Measurements from ENCODE around the gene PAPPA2. TPM values are rescaled to one million over a fixed set of nuclear protein-coding genes. Genes with fewer than 3 reads are reported as not detected.

Gene PAPPA2
- total RNA-seq, 1 experiment from 2014 or later: 0.81 TPM

DNA sequence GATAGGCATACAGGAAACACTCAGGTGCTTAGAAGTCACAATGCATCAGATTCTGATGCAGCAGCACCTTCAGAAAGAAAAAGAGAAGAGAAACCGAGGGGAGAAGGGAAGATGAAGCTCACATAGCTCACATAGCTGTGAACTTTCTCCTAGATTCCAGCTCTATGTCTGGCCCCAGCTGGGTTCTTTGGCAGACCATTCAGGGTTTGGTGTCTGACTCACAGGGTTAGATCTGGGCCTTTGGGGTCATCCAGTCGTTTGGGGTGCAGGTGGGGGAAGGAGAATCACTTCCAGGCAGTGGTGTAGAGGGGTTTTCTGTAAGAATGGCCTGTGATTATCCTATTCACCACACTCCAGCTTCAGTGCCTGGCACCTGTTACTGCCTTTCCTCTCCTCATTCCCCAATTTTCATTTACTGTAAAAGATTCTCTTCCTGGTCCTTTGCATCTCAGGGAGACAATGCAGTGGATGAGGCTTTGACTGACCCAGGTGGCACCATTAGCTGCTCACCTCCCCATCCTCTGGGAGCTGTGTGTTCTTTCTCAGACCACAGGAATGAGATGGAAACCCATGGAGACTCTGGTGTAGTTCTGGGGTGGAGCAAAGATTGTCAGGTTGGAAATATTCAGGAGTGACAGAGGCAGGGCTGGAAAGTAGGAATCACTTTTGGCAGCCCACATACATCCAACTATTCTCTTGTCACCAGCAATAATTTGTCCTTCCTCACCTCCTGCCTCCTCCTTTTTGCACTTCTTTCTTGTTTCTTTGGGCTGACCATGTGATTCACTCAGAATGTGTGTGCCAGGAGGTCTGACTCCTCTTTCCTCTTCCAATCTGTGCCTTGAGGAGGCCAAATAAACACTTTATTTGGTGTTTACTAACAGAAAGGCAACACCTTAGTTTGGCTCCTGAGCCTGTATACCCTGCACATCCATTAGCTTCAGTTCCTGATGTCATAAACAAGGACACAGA lies 103.3 kb downstream of the PAPPA2 start:
- Histone ChIP-seq H2AFZ (ENCODE audit: low read length) (no peak overlapping the region), H3K4me2 (ENCODE audit: insufficient read depth, insufficient read length, low read length) (no peak overlapping the region), H3K18ac (ENCODE audit: insufficient read length, low read depth, low read length) (no peak overlapping the region), H3K14ac (ENCODE audit: insufficient read depth, low read length) (no peak overlapping the region), H3K56ac (ENCODE audit: insufficient read length, low read depth, low read length) (no peak overlapping the region), H3K79me2 (ENCODE audit: insufficient read depth, low read length) (no peaks in the 10 kb centered on the region), H2BK120ac (ENCODE audit: low read depth, low read length, poor library complexity, severe bottlenecking) (no peak overlapping the region), H2BK15ac (ENCODE audit: low read depth, low read length) (no peak overlapping the region), H2BK12ac (ENCODE audit: insufficient read length, low read depth, low read length) (no peak overlapping the region), H3K23ac (ENCODE audit: insufficient read length, low read depth, low read length) (no peak overlapping the region), H3K79me1 (ENCODE audit: insufficient read depth, low read depth, low read length, poor library complexity, severe bottlenecking) (no peaks in the 10 kb centered on the region), H3K9me3 (ENCODE audit: control insufficient read depth, low read depth, low read length) (no peaks in the 10 kb centered on the region), H2BK20ac (ENCODE audit: low read depth, low read length, poor library complexity, severe bottlenecking) (no peak overlapping the region), H4K91ac (ENCODE audit: insufficient read length, low read depth, low read length) (no peak overlapping the region), H3K4me1 (ENCODE audit: insufficient read depth, low read length) (no peaks in the 10 kb centered on the region), H3T11ph (ENCODE audit: low read length) (no peak overlapping the region), H2BK5ac (ENCODE audit: insufficient read length, low read length) (no peak overlapping the region), H2AK5ac (ENCODE audit: insufficient read length, low read length) (no peak overlapping the region), H3K9ac (ENCODE audit: extremely low read depth, insufficient read length, low read length) (no peak overlapping the region), H4K5ac (ENCODE audit: insufficient read length, low read depth, low read length) (no peak overlapping the region), H3K4ac (ENCODE audit: low read depth, low read length) (no peak overlapping the region), H3K27me3 (ENCODE audit: insufficient read depth, low read length) (no peaks in the 10 kb centered on the region), H3K23me2 (ENCODE audit: insufficient read length, low read depth, low read length, poor library complexity, severe bottlenecking) (no peaks in the 10 kb centered on the region), H4K8ac (replicated peaks; ENCODE audit: insufficient read length, low read depth, low read length) (no peak overlapping the region), H3K27ac (ENCODE audit: insufficient read length, low read depth, low read length) (no peak overlapping the region), H4K20me1 (ENCODE audit: control insufficient read depth, insufficient read depth, insufficient read length) (no peaks in the 10 kb centered on the region)
- Mint-ChIP-seq H3K27me3 (ENCODE audit: low read depth) (no peaks in the 10 kb centered on the region), H3K27ac (no peak overlapping the region), H3K4me1 (no peaks in the 10 kb centered on the region), H3K4me3 (no peak overlapping the region), H3K9me3 (no peaks in the 10 kb centered on the region; a peak in 1 of 5 replicates), H3K36me3 (ENCODE audit: insufficient read depth in 1 of 3, low read depth in 3 of 3) (no peaks in the 10 kb centered on the region; a peak in 1 of 7 replicates)
- no peak for DNase-seq
- WGBS (ENCODE audit: extremely low coverage, insufficient read length, low lambda C conversion rate): no CpG with 5 or more reads among the region's 2 CpGs
- TF ChIP-seq, protein P1, sequence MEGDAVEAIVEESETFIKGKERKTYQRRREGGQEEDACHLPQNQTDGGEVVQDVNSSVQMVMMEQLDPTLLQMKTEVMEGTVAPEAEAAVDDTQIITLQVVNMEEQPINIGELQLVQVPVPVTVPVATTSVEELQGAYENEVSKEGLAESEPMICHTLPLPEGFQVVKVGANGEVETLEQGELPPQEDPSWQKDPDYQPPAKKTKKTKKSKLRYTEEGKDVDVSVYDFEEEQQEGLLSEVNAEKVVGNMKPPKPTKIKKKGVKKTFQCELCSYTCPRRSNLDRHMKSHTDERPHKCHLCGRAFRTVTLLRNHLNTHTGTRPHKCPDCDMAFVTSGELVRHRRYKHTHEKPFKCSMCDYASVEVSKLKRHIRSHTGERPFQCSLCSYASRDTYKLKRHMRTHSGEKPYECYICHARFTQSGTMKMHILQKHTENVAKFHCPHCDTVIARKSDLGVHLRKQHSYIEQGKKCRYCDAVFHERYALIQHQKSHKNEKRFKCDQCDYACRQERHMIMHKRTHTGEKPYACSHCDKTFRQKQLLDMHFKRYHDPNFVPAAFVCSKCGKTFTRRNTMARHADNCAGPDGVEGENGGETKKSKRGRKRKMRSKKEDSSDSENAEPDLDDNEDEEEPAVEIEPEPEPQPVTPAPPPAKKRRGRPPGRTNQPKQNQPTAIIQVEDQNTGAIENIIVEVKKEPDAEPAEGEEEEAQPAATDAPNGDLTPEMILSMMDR (conservative IDR thresholded peaks at IDR 0.05): no peak
